ENCODE measurements around the gene LYSMD4.
A peak's percentile ranks its signal among the peaks of the same experiment; 100 is the strongest.

LYSMD4 gene

DNA sequence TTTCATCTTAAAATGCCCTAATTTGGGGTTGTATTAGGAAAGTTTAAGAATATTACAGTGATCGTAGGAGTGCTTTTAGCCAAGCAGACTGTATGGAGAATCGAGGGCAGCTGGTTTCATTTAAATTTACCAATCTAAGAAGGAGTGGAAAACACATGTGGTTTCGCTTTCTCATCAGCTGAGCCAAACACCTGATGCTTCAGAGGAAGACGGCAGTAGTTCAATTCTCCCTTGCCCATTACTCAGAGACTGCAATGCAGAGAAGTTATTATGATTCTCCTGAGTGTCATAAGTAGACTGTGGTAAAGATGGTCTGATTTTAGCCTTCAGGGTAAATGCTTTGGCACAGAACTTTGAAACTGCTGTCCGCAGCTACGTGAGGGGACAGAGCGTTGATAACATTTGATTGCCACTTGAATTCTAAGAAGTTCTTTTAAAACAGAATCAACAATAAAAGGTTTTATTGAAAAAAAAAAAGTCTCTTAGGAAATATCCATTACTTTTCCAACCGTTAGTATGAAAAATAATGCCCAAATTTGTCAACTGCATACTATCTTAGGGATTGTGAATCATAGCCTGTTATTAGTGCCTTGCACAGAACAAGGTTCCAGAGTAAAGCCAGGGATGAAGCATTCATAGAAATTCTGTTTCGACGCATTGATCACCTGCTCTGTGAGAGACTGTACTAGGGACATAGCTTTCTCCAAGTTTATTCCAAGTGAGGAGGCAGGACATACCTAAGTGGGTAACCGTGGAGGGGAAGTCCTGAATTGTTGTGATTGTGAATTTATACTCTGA is 25.6 kb downstream of the LYSMD4 start:
- DNase-seq (ENCODE audit: low read depth, low spot score): no peak
- POLR2A ChIA-PET: interaction anchor here (0.6 to 1.2 kb wide), 3 partner anchors 231 to 488 kb away, joined by 3 to 4 read pairs (median 3); no protein-coding TSS in a partner anchor
- no peak for TF ChIP-seq CTCF (IDR thresholded peaks at IDR 0.05; ENCODE audit: insufficient read depth, low read length, missing control alignments)
- H3K4me3 ChIP-seq (ENCODE audit: low read depth, low read length): no peak overlapping the region; the same call in 1 of the 2 replicates
- CTCF ChIA-PET: interaction anchor here (1.0 to 3.9 kb wide), 13 partner anchors 10 to 435 kb away, joined by 3 to 33 read pairs (median 4); partner anchors contain the start of gene LYSMD4

GRCh38 chr15:99706557-99707303 is 26.5 kb downstream of the LYSMD4 start:
- no peak for TF ChIP-seq CTCF (IDR thresholded peaks at IDR 0.05; ENCODE audit: insufficient read depth, low read length, missing control alignments)
- H3K4me3 ChIP-seq (ENCODE audit: low read depth, low read length): no peak overlapping the region
- DNase-seq (ENCODE audit: low read depth, low spot score): no peak
- ChIA-PET CTCF (interaction anchor here (1.0 to 3.9 kb wide), 9 partner anchors 11 to 434 kb away, joined by 3 to 33 read pairs (median 9); partner anchors contain the start of gene LYSMD4), POLR2A (interaction anchor here (0.6 kb wide), 1 partner anchor 382 kb away, joined by 3 read pairs; no protein-coding TSS in a partner anchor)

DNA sequence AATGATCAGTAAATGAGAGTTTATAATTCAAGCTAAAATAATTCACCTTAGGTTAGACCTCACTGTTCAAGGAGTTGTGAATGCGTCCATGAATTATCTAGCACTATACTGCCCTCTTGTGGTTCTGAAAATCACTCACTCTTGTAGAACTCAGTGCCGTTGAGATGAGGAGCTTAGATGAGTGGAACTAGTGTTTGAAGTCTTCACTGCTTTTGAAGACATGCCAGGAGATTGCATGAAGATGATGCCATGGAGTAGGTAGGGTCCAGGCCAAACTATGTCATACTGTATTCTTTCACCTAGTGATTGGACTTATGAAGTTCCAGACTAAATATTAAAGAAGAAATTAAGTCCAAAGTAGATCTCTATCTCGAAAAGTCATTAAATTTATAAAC is 28.8 kb downstream of the LYSMD4 start:
- DNase-seq (ENCODE audit: low read depth, low spot score): no peak
- ChIA-PET POLR2A (interaction anchor here (1.0 to 1.5 kb wide), 5 partner anchors 29 to 453 kb away, joined by 3 to 5 read pairs (median 3); partner anchors contain the start of genes LRRC28 and LYSMD4), CTCF (interaction anchor here (0.6 to 5.9 kb wide), 108 partner anchors 9 to 604 kb away, joined by 3 to 335 read pairs (median 5); partner anchors contain the start of genes LRRC28 and LYSMD4)
- no peak overlapping the region for H3K4me3 ChIP-seq (ENCODE audit: low read depth, low read length)
- peak; percentile 60 for TF ChIP-seq CTCF (IDR thresholded peaks at IDR 0.05; ENCODE audit: insufficient read depth, low read length, missing control alignments)

DNA sequence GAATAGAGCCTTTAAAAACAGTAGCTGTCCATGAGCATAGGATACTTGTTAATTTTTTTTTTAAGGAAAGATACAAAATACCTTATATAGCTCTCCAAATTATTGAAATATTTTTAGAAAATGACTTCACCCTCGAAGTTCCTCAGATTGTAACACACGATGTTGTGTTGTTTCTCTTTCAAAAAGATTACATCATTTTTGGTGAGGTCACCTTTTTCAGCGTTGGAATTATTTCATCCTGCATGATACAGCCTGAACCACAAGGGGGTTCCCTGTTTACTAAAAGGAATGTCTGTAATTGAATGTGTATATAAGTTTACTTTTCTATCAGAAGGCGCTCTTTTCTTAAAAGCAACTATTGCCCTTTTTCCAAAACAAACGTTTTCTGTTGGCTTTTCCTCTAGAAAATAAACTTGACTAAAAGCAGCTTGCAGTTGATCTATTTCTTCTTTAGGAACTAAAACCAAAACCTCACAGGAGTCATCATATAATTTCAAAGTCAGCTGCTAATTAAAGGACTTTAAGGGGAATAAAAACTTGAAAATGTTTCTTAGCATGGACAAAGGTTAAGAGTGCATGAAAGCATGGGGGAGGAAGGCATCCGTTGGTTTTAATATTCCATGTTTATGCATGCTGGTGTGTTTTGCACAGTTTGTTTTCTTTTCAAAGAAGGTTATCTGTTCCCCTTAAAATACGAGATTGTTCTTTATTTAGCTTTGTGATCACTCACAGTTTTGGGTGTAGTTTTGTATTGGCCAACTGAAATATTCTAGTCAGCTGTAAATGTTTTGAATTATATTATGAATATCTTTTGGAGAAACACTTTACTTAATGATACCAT is 29.4 kb downstream of the LYSMD4 start:
- CTCF ChIA-PET: interaction anchor here (0.6 to 5.9 kb wide), 103 partner anchors 8 to 603 kb away, joined by 3 to 335 read pairs (median 5); partner anchors contain the start of genes LRRC28 and LYSMD4
- no peak overlapping the region for H3K4me3 ChIP-seq (ENCODE audit: low read depth, low read length)

More for the DNA sequence above, 29.4 kb downstream of the LYSMD4 start:
- no peak for DNase-seq (ENCODE audit: low read depth, low spot score)
- peak; percentile 51 for TF ChIP-seq CTCF (IDR thresholded peaks at IDR 0.05; ENCODE audit: insufficient read depth, low read length, missing control alignments)
- POLR2A ChIA-PET: interaction anchor here (1.0 to 1.5 kb wide), 5 partner anchors 30 to 452 kb away, joined by 3 to 5 read pairs (median 3); partner anchors contain the start of genes LRRC28 and LYSMD4
